Endothelial cell of umbilical vein (primary cell): ENCODE data around the gene LIN7A. TPM values are rescaled to one million over a fixed set of nuclear protein-coding genes. Genes with fewer than 3 reads are reported as not detected.

Experiments used
- BruUV-seq: library from RNA; stranded (reverse); fragments of 400-500 nt; replicated peaks from 2 replicates; lab custom pipeline; 2021; lab: Mats Ljungman, UMichigan
- CTCF ChIA-PET: fragments of 300-600, 350-600 bp; sonication (Branson Sonifier 250); formaldehyde crosslinking; loops from one replicate; lab custom pipeline; 2021; ENCODE audit warnings: antibody characterized with exemption, inconsistent platforms; lab: Charles Lee
- POLR2A ChIA-PET: fragments of 300-600, 350-600 bp; sonication (Branson Sonifier 250); formaldehyde crosslinking; loops from one replicate; lab custom pipeline; 2021; ENCODE audit warnings: antibody characterized with exemption, inconsistent platforms; lab: Charles Lee
- DNase-seq: peaks from one replicate; pipeline ENCODE4 v3.0.0-alpha.2; 2011; ENCODE audit warnings: low read depth, low spot score
- FAIRE-seq: peaks from 2 replicates; lab custom pipeline; 2011; peaks lifted over from hg19 to GRCh38; lab: Jason Lieb, UNC
- H2AFZ ChIP-seq: 2 replicates; pipeline ENCODE4 v1.6.0; 2012; ENCODE audit warnings: low read depth, low read length, control low read depth, inconsistent platforms
- H3K27ac ChIP-seq: 2 replicates; pipeline ENCODE4 v1.5.1; 2011; ENCODE audit warnings: low read depth, mild to moderate bottlenecking, control low read depth, low read length, moderate library complexity; ENCODE audit not compliant: insufficient read depth
- H3K27me3 ChIP-seq, 2 experiments: 2 replicates each; pipeline versions ENCODE4 v1.6.0 to v1.6.1; 2011; ENCODE audit warnings: low read length in 2 of 2, mixed read lengths in 1 of 2; ENCODE audit not compliant: control insufficient read depth in 2 of 2, insufficient read depth in 2 of 2
- H3K36me3 ChIP-seq, 2 experiments: 2 replicates in 1 of 2; 3 replicates in 1 of 2; pipeline ENCODE4 v1.5.1; 2011; ENCODE audit warnings: low read length in 2 of 2, mild to moderate bottlenecking in 1 of 2, moderate library complexity in 1 of 2; ENCODE audit not compliant: control insufficient read depth in 2 of 2, insufficient read depth in 2 of 2; ENCODE audit errors: extremely low read depth in 1 of 2
- H3K4me1 ChIP-seq: 3 replicates; pipeline ENCODE4 v1.5.1; 2011; ENCODE audit warnings: mild to moderate bottlenecking, low read length; ENCODE audit not compliant: control insufficient read depth, insufficient read depth; ENCODE audit errors: extremely low read depth
- H3K4me2 ChIP-seq: 2 replicates; pipeline ENCODE4 v1.6.1; 2011; ENCODE audit warnings: low read length, control low read depth, mixed read lengths; ENCODE audit not compliant: insufficient read depth
- H3K4me3 ChIP-seq, 3 experiments: fragments of 200-600 bp in 1 of 3; sonication (generic), shearing (Covaris generic) in 1 of 3; replicated peaks in 1 of 3; 2 replicates each; pipeline ENCODE4 v1.5.1; 2011 to 2016; ENCODE audit warnings: control low read depth in 3 of 3, low read length in 3 of 3, mild to moderate bottlenecking in 2 of 3, inconsistent platforms in 1 of 3, low read depth in 1 of 3, moderate library complexity in 1 of 3; ENCODE audit not compliant: insufficient read depth in 1 of 3
- H3K79me2 ChIP-seq: 2 replicates; pipeline ENCODE4 v1.6.0; 2012; ENCODE audit warnings: low read length, inconsistent platforms; ENCODE audit not compliant: control insufficient read depth, insufficient read depth
- H3K9ac ChIP-seq: replicated peaks from 2 replicates; pipeline ENCODE3; 2011; ENCODE audit warnings: low read length, control low read depth; ENCODE audit not compliant: insufficient read depth; ENCODE audit errors: extremely low read depth
- H3K9me1 ChIP-seq: replicated peaks from 3 replicates; pipeline ENCODE4 v1.6.0; 2011; ENCODE audit warnings: mild to moderate bottlenecking, low read length; ENCODE audit not compliant: control insufficient read depth, insufficient read depth; ENCODE audit errors: extremely low read depth
- H3K9me3 ChIP-seq: replicated peaks from 2 replicates; pipeline ENCODE4 v1.5.1; 2012; ENCODE audit warnings: low read length, inconsistent platforms; ENCODE audit not compliant: control insufficient read depth, insufficient read depth
- H4K20me1 ChIP-seq: replicated peaks from 2 replicates; pipeline ENCODE3; 2011; ENCODE audit warnings: mild to moderate bottlenecking, low read length; ENCODE audit not compliant: control insufficient read depth, insufficient read depth; ENCODE audit errors: extremely low read depth
- EZH2 ChIP-seq: IDR thresholded peaks from 2 replicates; pipeline ENCODE4 v1.6.1; 2012; ENCODE audit warnings: borderline replicate concordance, low read depth, mild to moderate bottlenecking, moderate library complexity, low read length, inconsistent platforms; ENCODE audit not compliant: severe bottlenecking
- FOS ChIP-seq: IDR thresholded peaks from 2 replicates; pipeline ENCODE4 v1.6.1; 2011; ENCODE audit warnings: mild to moderate bottlenecking, low read length, moderate library complexity, borderline replicate concordance; ENCODE audit not compliant: insufficient read depth
- GATA2 ChIP-seq: IDR thresholded peaks from 2 replicates; pipeline ENCODE4 v1.7.0; 2011; ENCODE audit warnings: low read depth, mild to moderate bottlenecking, moderate library complexity, mixed read lengths, low read length; ENCODE audit not compliant: insufficient read length, insufficient read depth
- JUN ChIP-seq: IDR thresholded peaks from 2 replicates; pipeline ENCODE4 v1.6.1; 2011; ENCODE audit warnings: borderline replicate concordance, low read depth; ENCODE audit not compliant: insufficient read length, insufficient read depth
- MYC ChIP-seq: IDR thresholded peaks from one replicate; pipeline ENCODE4 v1.6.1; 2011; ENCODE audit warnings: mild to moderate bottlenecking, low read depth, low read length
- POLR2A ChIP-seq: IDR thresholded peaks from 2 replicates; pipeline ENCODE4 v1.6.1; 2012; ENCODE audit warnings: low read depth, mild to moderate bottlenecking, control low read depth, low read length
- POLR2AphosphoS5 ChIP-seq: IDR thresholded peaks from 2 replicates; pipeline ENCODE4 v1.6.1; 2012; ENCODE audit warnings: low read depth, mild to moderate bottlenecking, control low read depth, low read length, moderate library complexity; ENCODE audit not compliant: insufficient read depth
- dilution Hi-C: fragments of 300-500 bp; cut with MboI; formaldehyde crosslinking; loops from one replicate; pipeline ENCODE4 v1.15.0; 2019; ENCODE audit warnings: low sequenced_read_pairs; ENCODE audit not compliant: extremely low pct_ligation_motif_present
- intact Hi-C: fragments of 100-400 bp; cut with micrococcal nuclease; formaldehyde crosslinking; loops from one replicate; pipeline ENCODE4 v1.10.0; 2022
- polyA plus RNA-seq, 4 experiments: library from polyadenylated mRNA; depleted of rRNA in 3 of 4; stranded (reverse) in 3 of 4; unstranded in 1 of 4; fragments of >200 nt; gene quantifications; 2 replicates each; pipeline versions ENCODE4 v1.2.1 to v1.2.3, GENCODE V29; 2011 to 2012; ENCODE audit warnings: missing spikeins in 1 of 4
- total RNA-seq: library from RNA; stranded (reverse); gene quantifications from 2 replicates; pipeline ENCODE4 v1.2.3, GENCODE V29; 2021
- TF ChIP-seq, protein P1 (sequence below): IDR thresholded peaks from 2 replicates; pipeline ENCODE4 v1.6.1; 2011; ENCODE audit not compliant: insufficient read depth, insufficient read length
- TF ChIP-seq, protein P2 (sequence below), 2 donors: IDR thresholded peaks; 1 replicate in 1 of 2; 2 replicates in 1 of 2; pipeline ENCODE4 v1.5.1; 2011; ENCODE audit warnings: low read length in 2 of 2, mild to moderate bottlenecking in 2 of 2, moderate library complexity in 2 of 2, control low read depth in 1 of 2, inconsistent platforms in 1 of 2, low read depth in 1 of 2; ENCODE audit not compliant: insufficient read depth in 1 of 2; ENCODE audit errors: extremely low read depth in 1 of 2

LIN7A gene
- total and polyA plus RNA-seq, 2 donors (not counting 3 experiments of a cell fraction or from before 2014, with no cell fraction given), result 1.6 to 4.3 TPM

DNA sequence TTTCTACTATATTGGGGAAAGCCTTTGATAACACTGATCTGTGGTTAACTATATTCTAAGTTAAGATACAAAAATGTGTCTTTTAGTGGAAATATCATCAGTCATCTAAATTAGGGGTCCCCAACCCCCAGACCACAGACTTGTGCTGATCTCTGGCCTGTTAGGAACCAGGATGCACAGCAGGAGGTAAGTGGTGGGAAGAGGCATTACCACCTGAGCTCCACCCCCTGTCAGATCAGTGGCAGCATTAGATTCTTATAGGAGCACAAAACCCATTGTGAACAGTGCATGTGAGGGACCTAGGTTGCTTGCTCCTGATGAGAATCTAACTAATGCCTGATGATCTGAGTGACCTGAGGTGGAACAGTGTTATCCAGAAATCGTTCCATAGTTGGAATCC lies 28.3 kb upstream of the LIN7A start:
- Histone ChIP-seq H3K4me3 (no peak overlapping the region), H3K27ac (no peak overlapping the region), H3K9me1 (no peaks in the 10 kb centered on the region), H3K79me2 (no peaks in the 10 kb centered on the region), H3K9me3 (no peaks in the 10 kb centered on the region), H3K9ac (no peak overlapping the region), H3K27me3 (peaks cover 1 to 2% of the 10 kb centered on the region in 2 experiments), H3K36me3 (no peaks in the 10 kb centered on the region), H2AFZ (no peak overlapping the region), H3K4me1 (no peaks in the 10 kb centered on the region), H4K20me1 (no peaks in the 10 kb centered on the region), H3K4me2 (no peak overlapping the region)
- no TSS peak for BruUV-seq
- ChIA-PET CTCF (no interaction called here), POLR2A (no interaction called here)
- FAIRE-seq, result no peak
- DNase-seq, result no peak
- TF ChIP-seq EZH2 (no peak), MYC (no peak), POLR2A (no peak), JUN (no peak), FOS (no peak), POLR2AphosphoS5 (no peak), GATA2 (no peak)
- TF ChIP-seq, protein P1, sequence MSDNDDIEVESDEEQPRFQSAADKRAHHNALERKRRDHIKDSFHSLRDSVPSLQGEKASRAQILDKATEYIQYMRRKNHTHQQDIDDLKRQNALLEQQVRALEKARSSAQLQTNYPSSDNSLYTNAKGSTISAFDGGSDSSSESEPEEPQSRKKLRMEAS, result no peak
- TF ChIP-seq, protein P2, sequence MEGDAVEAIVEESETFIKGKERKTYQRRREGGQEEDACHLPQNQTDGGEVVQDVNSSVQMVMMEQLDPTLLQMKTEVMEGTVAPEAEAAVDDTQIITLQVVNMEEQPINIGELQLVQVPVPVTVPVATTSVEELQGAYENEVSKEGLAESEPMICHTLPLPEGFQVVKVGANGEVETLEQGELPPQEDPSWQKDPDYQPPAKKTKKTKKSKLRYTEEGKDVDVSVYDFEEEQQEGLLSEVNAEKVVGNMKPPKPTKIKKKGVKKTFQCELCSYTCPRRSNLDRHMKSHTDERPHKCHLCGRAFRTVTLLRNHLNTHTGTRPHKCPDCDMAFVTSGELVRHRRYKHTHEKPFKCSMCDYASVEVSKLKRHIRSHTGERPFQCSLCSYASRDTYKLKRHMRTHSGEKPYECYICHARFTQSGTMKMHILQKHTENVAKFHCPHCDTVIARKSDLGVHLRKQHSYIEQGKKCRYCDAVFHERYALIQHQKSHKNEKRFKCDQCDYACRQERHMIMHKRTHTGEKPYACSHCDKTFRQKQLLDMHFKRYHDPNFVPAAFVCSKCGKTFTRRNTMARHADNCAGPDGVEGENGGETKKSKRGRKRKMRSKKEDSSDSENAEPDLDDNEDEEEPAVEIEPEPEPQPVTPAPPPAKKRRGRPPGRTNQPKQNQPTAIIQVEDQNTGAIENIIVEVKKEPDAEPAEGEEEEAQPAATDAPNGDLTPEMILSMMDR (IDR thresholded peaks at IDR 0.05; ENCODE audit: extremely low read depth in 1 of 2, insufficient read depth in 1 of 2, low read depth in 1 of 2, low read length in 2 of 2), result no peak
- dilution Hi-C loops (no loop called here), intact Hi-C loops (no loop called here)
